ENCODE results near the gene CMTR1. TPM values are rescaled to one million over a fixed set of nuclear protein-coding genes. Genes with fewer than 3 reads are reported as not detected.

CMTR1 gene
- total and polyA plus RNA-seq, 2 of the 13 experiments (the other 11 are each of a cell fraction or from before 2014, with no cell fraction given), result 19.7 to 55.2 TPM

DNA sequence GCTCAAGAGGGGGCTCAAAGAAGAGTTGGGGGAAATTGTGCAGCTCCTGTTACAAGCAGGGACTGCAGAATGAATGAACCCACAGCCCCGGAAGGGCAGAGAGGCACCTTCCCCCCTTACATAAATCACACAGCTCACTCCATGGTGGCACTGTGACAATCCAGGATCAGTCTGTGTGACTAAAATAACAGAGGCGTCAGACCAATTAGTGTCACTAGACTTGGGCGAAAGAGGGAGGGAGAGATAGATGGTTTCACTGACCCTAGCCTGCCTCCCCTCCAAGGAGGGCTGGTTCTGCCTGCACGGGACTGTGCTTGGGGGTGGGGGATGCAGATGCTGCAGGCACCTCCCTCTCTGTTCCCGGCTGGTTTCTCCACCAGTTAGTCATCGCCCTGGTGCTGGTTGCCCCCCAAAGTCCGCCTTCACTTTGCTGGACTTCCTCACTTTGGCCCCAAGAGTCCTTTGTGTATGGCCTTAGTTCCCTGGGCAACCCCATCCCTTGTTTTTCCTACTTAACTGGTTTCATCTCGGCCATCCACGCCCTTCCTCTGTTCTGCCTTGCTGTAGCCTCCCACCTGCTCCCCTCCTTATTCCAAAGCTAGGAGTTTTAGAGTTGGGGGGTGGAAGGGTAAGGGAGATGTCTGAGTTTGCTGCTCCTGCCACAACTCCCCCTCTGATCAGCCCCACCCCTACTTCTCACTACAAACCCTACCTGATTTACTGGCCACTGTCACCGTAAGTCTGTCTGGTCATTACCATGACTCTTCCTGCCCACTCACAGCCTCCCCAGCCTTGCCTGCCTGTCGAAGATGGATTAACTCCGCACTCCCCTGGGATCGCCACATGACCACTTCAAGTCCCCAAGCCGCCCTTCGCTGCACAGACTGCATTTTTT, 48.9 kb downstream of the CMTR1 start (continued):
- TF ChIP-seq, protein P1, sequence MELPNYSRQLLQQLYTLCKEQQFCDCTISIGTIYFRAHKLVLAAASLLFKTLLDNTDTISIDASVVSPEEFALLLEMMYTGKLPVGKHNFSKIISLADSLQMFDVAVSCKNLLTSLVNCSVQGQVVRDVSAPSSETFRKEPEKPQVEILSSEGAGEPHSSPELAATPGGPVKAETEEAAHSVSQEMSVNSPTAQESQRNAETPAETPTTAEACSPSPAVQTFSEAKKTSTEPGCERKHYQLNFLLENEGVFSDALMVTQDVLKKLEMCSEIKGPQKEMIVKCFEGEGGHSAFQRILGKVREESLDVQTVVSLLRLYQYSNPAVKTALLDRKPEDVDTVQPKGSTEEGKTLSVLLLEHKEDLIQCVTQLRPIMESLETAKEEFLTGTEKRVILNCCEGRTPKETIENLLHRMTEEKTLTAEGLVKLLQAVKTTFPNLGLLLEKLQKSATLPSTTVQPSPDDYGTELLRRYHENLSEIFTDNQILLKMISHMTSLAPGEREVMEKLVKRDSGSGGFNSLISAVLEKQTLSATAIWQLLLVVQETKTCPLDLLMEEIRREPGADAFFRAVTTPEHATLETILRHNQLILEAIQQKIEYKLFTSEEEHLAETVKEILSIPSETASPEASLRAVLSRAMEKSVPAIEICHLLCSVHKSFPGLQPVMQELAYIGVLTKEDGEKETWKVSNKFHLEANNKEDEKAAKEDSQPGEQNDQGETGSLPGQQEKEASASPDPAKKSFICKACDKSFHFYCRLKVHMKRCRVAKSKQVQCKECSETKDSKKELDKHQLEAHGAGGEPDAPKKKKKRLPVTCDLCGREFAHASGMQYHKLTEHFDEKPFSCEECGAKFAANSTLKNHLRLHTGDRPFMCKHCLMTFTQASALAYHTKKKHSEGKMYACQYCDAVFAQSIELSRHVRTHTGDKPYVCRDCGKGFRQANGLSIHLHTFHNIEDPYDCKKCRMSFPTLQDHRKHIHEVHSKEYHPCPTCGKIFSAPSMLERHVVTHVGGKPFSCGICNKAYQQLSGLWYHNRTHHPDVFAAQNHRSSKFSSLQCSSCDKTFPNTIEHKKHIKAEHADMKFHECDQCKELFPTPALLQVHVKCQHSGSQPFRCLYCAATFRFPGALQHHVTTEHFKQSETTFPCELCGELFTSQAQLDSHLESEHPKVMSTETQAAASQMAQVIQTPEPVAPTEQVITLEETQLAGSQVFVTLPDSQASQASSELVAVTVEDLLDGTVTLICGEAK (IDR thresholded peaks at IDR 0.05), result no peak
- TF ChIP-seq, protein P1 (CRISPR knock-in tag; IDR thresholded peaks at IDR 0.05), result no peak

All from HepG2 (cell line).